ENCODE measurements around the gene SEPTIN8.

DNA sequence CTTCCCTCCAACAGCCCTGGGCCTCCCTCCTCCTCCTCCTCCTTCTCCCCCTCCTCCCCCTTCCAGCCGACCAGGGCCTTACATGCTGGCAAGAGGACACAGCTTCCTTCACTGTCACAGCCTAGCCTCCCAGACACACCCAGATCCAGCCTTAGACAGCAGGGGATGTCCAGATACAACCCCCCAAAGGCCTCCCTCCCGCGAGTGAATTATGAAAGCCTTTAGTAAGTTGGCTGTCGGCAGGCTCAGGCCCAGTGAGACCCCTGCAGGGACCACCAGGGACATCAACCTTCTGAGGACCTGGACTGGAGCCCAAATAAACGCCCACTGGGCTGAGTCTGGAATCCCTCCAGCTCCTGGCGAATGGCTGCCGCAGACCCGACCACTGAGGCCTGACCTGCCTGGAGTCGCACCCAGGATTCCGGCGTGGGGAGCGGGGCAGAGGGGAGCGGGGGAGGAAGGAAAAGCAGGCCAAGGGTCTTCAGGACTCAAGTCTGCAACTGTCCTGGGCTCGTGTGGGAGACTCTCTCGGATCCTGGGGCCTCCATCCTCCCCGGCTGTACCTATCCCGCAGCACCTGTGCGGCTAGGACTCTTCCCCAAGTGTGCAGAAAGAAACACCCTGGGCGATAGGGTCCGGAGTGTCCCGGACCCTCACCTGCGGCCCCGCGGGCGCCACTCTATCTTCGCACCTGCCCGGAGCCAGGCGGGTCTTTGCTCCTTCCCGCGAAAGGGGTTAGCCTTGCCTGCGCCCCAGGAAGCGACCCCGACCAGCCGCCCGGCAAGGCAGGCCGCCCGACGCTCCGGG lies 705 bp downstream of the SEPTIN8 start:
- TF ChIP-seq, protein P1, sequence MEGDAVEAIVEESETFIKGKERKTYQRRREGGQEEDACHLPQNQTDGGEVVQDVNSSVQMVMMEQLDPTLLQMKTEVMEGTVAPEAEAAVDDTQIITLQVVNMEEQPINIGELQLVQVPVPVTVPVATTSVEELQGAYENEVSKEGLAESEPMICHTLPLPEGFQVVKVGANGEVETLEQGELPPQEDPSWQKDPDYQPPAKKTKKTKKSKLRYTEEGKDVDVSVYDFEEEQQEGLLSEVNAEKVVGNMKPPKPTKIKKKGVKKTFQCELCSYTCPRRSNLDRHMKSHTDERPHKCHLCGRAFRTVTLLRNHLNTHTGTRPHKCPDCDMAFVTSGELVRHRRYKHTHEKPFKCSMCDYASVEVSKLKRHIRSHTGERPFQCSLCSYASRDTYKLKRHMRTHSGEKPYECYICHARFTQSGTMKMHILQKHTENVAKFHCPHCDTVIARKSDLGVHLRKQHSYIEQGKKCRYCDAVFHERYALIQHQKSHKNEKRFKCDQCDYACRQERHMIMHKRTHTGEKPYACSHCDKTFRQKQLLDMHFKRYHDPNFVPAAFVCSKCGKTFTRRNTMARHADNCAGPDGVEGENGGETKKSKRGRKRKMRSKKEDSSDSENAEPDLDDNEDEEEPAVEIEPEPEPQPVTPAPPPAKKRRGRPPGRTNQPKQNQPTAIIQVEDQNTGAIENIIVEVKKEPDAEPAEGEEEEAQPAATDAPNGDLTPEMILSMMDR (IDR thresholded peaks at IDR 0.05), result no peak
- TF ChIP-seq POLR2A (IDR thresholded peaks at IDR 0.05) (no peak), EP300 (IDR thresholded peaks at IDR 0.05) (no peak)

Measured in ovary (tissue), 3 donors.